CD14-positive monocyte (primary cell): Measurements from ENCODE around the gene UTP14A. TPM values are rescaled to one million over a fixed set of nuclear protein-coding genes. Genes with fewer than 3 reads are reported as not detected.

ENCODE experiments used
- DNase-seq, 3 donors: peaks; one replicate each; pipeline ENCODE4 v3.0.0-alpha.2; 2011 to 2022
- H2AFZ ChIP-seq: 2 replicates; pipeline ENCODE4 v1.6.0; 2012; ENCODE audit warnings: mild to moderate bottlenecking, low read depth, low read length, inconsistent platforms; ENCODE audit not compliant: insufficient read depth, poor library complexity, severe bottlenecking
- H3K27ac ChIP-seq, 2 donors: 1 replicate in 1 of 2; 2 replicates in 1 of 2; pipeline ENCODE4 v1.5.1; 2012 to 2013; ENCODE audit warnings: low read length in 2 of 2, control low read depth in 1 of 2, inconsistent platforms in 1 of 2, low read depth in 1 of 2, mild to moderate bottlenecking in 1 of 2
- H3K27me3 ChIP-seq, 2 donors: one replicate each; pipeline versions ENCODE4 v1.6.0 to v1.6.1; 2011 to 2013; ENCODE audit warnings: low read length in 2 of 2; ENCODE audit not compliant: control insufficient read depth in 2 of 2, insufficient read depth in 2 of 2
- H3K36me3 ChIP-seq, 2 donors: replicated peaks in 1 of 2; 1 replicate in 1 of 2; 2 replicates in 1 of 2; pipeline versions ENCODE4 v1.5.1 to v1.6.1; 2012 to 2013; ENCODE audit warnings: low read length in 2 of 2, control low read depth in 1 of 2, inconsistent platforms in 1 of 2, mild to moderate bottlenecking in 1 of 2; ENCODE audit not compliant: insufficient read depth in 2 of 2, control insufficient read depth in 1 of 2
- H3K4me1 ChIP-seq, 2 donors: 1 replicate in 1 of 2; 2 replicates in 1 of 2; pipeline versions ENCODE4 v1.5.1 to v1.6.1; 2012 to 2013; ENCODE audit warnings: low read length in 2 of 2, control low read depth in 1 of 2, inconsistent platforms in 1 of 2, mild to moderate bottlenecking in 1 of 2, moderate library complexity in 1 of 2; ENCODE audit not compliant: insufficient read depth in 2 of 2, control insufficient read depth in 1 of 2
- H3K4me2 ChIP-seq: replicated peaks from 2 replicates; pipeline ENCODE3; 2012; ENCODE audit warnings: low read length, moderate library complexity, mild to moderate bottlenecking; ENCODE audit not compliant: poor library complexity, severe bottlenecking; ENCODE audit errors: extremely low read depth
- H3K4me3 ChIP-seq, 3 experiments: fragments of 200-600 bp in 1 of 3; sonication (generic) in 1 of 3; replicated peaks in 1 of 3; 1 replicate in 2 of 3; 2 replicates in 1 of 3; pipeline ENCODE4 v1.5.1; 2011 to 2013; ENCODE audit warnings: low read length in 3 of 3, mild to moderate bottlenecking in 3 of 3, control low read depth in 2 of 3, low read depth in 2 of 3, inconsistent platforms in 1 of 3, moderate library complexity in 1 of 3
- H3K79me2 ChIP-seq: 2 replicates; pipeline ENCODE4 v1.6.0; 2012; ENCODE audit warnings: mild to moderate bottlenecking, control low read depth, inconsistent platforms, low read length, moderate library complexity; ENCODE audit not compliant: insufficient read depth
- H3K9ac ChIP-seq: 2 replicates; pipeline ENCODE4 v1.6.0; 2017; ENCODE audit warnings: low read length, mild to moderate bottlenecking; ENCODE audit not compliant: insufficient read depth, poor library complexity, severe bottlenecking
- H3K9me3 ChIP-seq, 2 donors: replicated peaks in 1 of 2; 1 replicate in 1 of 2; 2 replicates in 1 of 2; pipeline versions ENCODE4 v1.5.1 to v1.6.1; 2012 to 2013; ENCODE audit warnings: low read length in 2 of 2, control low read depth in 1 of 2; ENCODE audit not compliant: control insufficient read depth in 1 of 2, insufficient read depth in 1 of 2
- H4K20me1 ChIP-seq: 2 replicates; pipeline ENCODE4 v1.6.0; 2012; ENCODE audit warnings: mild to moderate bottlenecking, low read length, control low read depth, moderate library complexity; ENCODE audit not compliant: insufficient read depth
- H3K27ac Mint-ChIP-seq, 7 donors: one replicate each; pipeline ENCODE4 v1.8.0; 2020; ENCODE audit warnings: mild to moderate bottlenecking in 7 of 7, mixed read lengths in 7 of 7, moderate library complexity in 6 of 7, inconsistent platforms in 2 of 7
- H3K27me3 Mint-ChIP-seq, 3 donors: one replicate each; pipeline ENCODE4 v1.8.0; 2021 to 2022; ENCODE audit warnings: low read depth in 3 of 3, mild to moderate bottlenecking in 3 of 3, mixed read lengths in 3 of 3, moderate library complexity in 3 of 3, inconsistent platforms in 1 of 3
- H3K36me3 Mint-ChIP-seq, 2 donors: one replicate each; pipeline ENCODE4 v1.8.0; 2020; ENCODE audit warnings: mixed read lengths in 2 of 2, inconsistent platforms in 1 of 2, mild to moderate bottlenecking in 1 of 2
- H3K4me1 Mint-ChIP-seq: one replicate; pipeline ENCODE4 v1.8.0; 2020; ENCODE audit warnings: mild to moderate bottlenecking, mixed read lengths
- H3K4me3 Mint-ChIP-seq, 2 donors: one replicate each; pipeline ENCODE4 v1.8.0; 2020; ENCODE audit warnings: mild to moderate bottlenecking in 2 of 2, mixed read lengths in 2 of 2, moderate library complexity in 1 of 2
- H3K9me3 Mint-ChIP-seq, 7 donors: one replicate each; pipeline ENCODE4 v1.8.0; 2020 to 2022; ENCODE audit warnings: mixed read lengths in 7 of 7, mild to moderate bottlenecking in 6 of 7, moderate library complexity in 6 of 7, inconsistent platforms in 2 of 7
- WGBS: methylation state at CpG from one replicate; pipeline ENCODE4 v1.1.5; 2013; ENCODE audit warnings: missing lambda C conversion rate; ENCODE audit not compliant: insufficient coverage; 5-methylcytosine and 5-hydroxymethylcytosine counted together
- intact Hi-C, 2 donors: fragments of 100-400 bp; cut with micrococcal nuclease; formaldehyde crosslinking; loops; one replicate each; pipeline versions ENCODE4 v1.15.0 to v1.15.1; 2023
- polyA plus RNA-seq, 3 donors: library from polyadenylated mRNA; depleted of rRNA in 1 of 3; unstranded in 2 of 3; stranded (reverse) in 1 of 3; fragments of 300-500 nt in 2 of 3; fragments of >200 nt in 1 of 3; fragmentation: Illumina TruSeq in 2 of 3; gene quantifications; 1 replicate in 2 of 3; 2 replicates in 1 of 3; pipeline ENCODE4 v1.2.3, GENCODE V29; 2012 to 2021
- TF ChIP-seq, protein P1 (sequence below): fragments of 200-600 bp; IDR thresholded peaks from one replicate; pipeline ENCODE4 v1.8.0; 2022; ENCODE audit warnings: antibody characterized with exemption, mild to moderate bottlenecking

UTP14A gene
- polyA plus RNA-seq, 3 donors = 2.9 to 5.5 (median 3.8) TPM

DNA sequence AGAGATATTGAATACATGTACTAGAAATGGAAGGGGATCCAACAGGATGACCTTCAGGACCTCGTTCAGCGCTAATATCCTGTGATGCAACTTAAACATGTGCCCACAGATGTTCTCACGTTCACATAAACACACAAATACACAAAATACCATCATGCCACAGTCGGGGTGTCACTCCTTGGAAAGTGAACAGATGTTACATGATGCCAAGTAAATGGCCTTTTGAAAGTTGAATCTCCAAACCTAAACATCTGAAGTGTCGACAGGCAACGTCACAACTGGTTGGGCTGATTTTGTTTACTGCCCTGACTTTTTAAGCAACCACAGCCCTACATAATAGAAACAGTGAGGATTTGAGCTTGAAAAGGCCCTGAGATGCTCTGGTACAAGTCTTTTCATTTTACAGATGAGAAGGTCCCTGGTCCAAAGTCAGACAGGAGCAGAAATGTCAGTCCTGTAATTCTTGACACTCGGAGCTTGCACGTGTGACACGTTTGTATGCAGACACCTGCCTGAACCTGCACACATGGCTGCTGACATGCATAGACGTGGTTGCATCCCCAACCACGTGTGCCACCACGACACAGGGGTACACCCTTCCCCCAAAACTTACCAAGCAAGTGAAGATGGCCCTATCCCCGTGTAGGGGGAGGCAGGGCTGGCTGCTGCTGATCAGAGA lies 53.0 kb downstream of the UTP14A start:
- Histone ChIP-seq H4K20me1 (no peaks in the 10 kb centered on the region), H3K9ac (no peak overlapping the region), H3K79me2 (no peaks in the 10 kb centered on the region), H3K36me3 (no peaks in the 10 kb centered on the region), H3K4me2 (no peak overlapping the region), H3K4me3 (no peak overlapping the region), H3K27ac (no peak overlapping the region), H3K4me1 (peaks cover 32% of the 10 kb centered on the region in 2 donors), H2AFZ (no peak overlapping the region), H3K27me3 (peaks cover 0 to under 1% of the 10 kb centered on the region in 2 donors), H3K9me3 (no peaks in the 10 kb centered on the region)
- Mint-ChIP-seq H3K9me3 (peaks cover 0 to 7% (median 0%) of the 10 kb centered on the region in 7 donors), H3K4me3 (no peak overlapping the region), H3K36me3 (no peaks in the 10 kb centered on the region), H3K27me3 (peaks cover 3 to 10% (median 4%) of the 10 kb centered on the region in 3 donors), H3K27ac (no peak overlapping the region), H3K4me1 (peaks cover 31% of the 10 kb centered on the region)
- no CpG with 5 or more reads among the region's 13 CpGs for WGBS
- intact Hi-C loops = no loop called here
- TF ChIP-seq, protein P1, sequence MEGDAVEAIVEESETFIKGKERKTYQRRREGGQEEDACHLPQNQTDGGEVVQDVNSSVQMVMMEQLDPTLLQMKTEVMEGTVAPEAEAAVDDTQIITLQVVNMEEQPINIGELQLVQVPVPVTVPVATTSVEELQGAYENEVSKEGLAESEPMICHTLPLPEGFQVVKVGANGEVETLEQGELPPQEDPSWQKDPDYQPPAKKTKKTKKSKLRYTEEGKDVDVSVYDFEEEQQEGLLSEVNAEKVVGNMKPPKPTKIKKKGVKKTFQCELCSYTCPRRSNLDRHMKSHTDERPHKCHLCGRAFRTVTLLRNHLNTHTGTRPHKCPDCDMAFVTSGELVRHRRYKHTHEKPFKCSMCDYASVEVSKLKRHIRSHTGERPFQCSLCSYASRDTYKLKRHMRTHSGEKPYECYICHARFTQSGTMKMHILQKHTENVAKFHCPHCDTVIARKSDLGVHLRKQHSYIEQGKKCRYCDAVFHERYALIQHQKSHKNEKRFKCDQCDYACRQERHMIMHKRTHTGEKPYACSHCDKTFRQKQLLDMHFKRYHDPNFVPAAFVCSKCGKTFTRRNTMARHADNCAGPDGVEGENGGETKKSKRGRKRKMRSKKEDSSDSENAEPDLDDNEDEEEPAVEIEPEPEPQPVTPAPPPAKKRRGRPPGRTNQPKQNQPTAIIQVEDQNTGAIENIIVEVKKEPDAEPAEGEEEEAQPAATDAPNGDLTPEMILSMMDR = no peak
- no peak for DNase-seq

GRCh38 chrX:129959493-129959832 lies 53.5 kb downstream of the UTP14A start:
- WGBS = 95% methylated on average over 4 of the region's 19 CpGs

More at GRCh38 chrX:129959493-129959832, 53.5 kb downstream of the UTP14A start:
- Histone ChIP-seq H3K4me3 (no peak overlapping the region), H4K20me1 (no peaks in the 10 kb centered on the region), H3K27ac (no peak overlapping the region), H2AFZ (no peak overlapping the region), H3K36me3 (no peaks in the 10 kb centered on the region), H3K4me2 (no peak overlapping the region), H3K9me3 (no peaks in the 10 kb centered on the region), H3K27me3 (no peaks in the 10 kb centered on the region), H3K9ac (no peak overlapping the region), H3K79me2 (no peaks in the 10 kb centered on the region), H3K4me1 (peaks cover 32% of the 10 kb centered on the region in 2 donors)
- peaks cover 31% of the 10 kb centered on the region for H3K4me1 Mint-ChIP-seq
- no peak for DNase-seq
- peaks cover 0 to 6% (median 4%) of the 10 kb centered on the region in 3 donors for H3K27me3 Mint-ChIP-seq
- TF ChIP-seq, protein P1 = no peak
- intact Hi-C loops = no loop called here
- H3K27ac Mint-ChIP-seq = no peak overlapping the region
- H3K9me3 Mint-ChIP-seq = peaks cover 0 to 7% (median 0%) of the 10 kb centered on the region in 7 donors
- H3K4me3 Mint-ChIP-seq = no peak overlapping the region
- H3K36me3 Mint-ChIP-seq = no peaks in the 10 kb centered on the region
